Activated naive CD4-positive, alpha-beta T cell treated with anti-CD3 and anti-CD28 coated beads, Interleukin-2, amount 50 U/mL, for 24 hours (primary cell): ENCODE measurements around the gene SFMBT2.
"Not testable (repeated sequence)": the region's sequence is repeated elsewhere in the genome, so short reads cannot be mapped to it uniquely, and the experiment has no call there.

Experiments
- H3K27ac Mint-ChIP-seq: one replicate; pipeline ENCODE4 v1.8.0; 2021; ENCODE audit warnings: mild to moderate bottlenecking, mixed read lengths
- H3K27me3 Mint-ChIP-seq: one replicate; pipeline ENCODE4 v1.8.0; 2021; ENCODE audit warnings: mixed read lengths
- H3K36me3 Mint-ChIP-seq: one replicate; pipeline ENCODE4 v1.8.0; 2021; ENCODE audit warnings: mixed read lengths
- H3K4me1 Mint-ChIP-seq: one replicate; pipeline ENCODE4 v1.8.0; 2021; ENCODE audit warnings: mixed read lengths
- H3K4me3 Mint-ChIP-seq: one replicate; pipeline ENCODE4 v1.8.0; 2021; ENCODE audit warnings: mild to moderate bottlenecking, mixed read lengths
- H3K9me3 Mint-ChIP-seq: one replicate; pipeline ENCODE4 v1.8.0; 2021; ENCODE audit warnings: mixed read lengths

Gene SFMBT2

DNA sequence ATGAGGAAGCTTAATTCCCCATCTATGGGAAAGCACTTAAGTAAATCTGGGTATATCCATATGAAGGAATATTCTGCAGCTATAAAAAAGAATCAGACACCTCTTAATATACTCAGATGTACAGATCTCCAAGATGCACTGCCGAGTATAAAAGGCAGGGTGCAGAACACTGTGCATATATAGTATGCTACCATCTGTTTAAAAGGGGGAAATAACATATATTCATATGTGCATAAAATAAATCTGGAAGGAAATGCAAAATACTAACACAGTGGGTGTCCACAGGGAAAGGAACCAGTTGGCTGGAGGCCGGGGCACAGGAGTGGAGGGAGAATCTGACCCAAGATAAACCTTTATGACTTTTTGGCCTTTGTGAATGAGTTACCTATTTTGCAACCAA, 201.4 kb downstream of the SFMBT2 start:
- Mint-ChIP-seq H3K9me3 (no peaks in the 10 kb centered on the region), H3K27me3 (no peaks in the 10 kb centered on the region), H3K27ac (peak overlapping the region; percentile 59), H3K36me3 (peaks cover 37% of the 10 kb centered on the region), H3K4me1 (peaks cover 9% of the 10 kb centered on the region), H3K4me3 (no peak overlapping the region)

DNA sequence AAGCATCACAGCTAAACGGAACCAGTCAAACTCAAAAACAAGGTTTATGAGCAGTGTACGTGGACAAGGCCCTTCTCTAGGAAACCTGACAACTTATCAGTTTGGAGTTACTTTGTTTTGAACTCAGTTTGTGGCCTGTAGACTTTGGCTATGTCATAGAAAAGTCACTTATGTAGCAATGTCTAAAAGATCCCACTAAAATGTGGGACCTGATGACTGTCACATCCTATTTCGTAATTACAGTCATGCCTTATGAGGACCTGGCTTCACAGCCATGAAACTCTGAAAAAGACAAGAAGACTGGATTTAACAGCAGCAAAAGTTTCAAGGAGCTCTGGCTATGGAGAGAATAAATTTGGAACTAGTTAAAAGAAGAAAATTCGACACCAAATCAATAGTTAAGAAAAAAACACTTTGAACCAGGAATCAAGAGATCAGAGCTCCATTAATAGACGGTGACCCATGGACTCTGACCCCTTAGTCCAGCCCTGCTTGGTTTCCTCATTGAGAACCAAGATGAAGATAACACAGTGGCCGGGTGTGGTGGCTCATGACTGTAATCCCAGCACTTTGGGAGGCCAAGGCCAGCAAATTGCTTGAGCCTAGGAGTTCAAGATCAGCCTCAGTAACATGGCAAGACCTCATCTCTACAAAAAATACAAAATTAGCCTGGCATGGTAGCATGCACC, 204.3 kb downstream of the SFMBT2 start:
- peaks cover 28% of the 10 kb centered on the region for H3K36me3 Mint-ChIP-seq
- H3K27ac Mint-ChIP-seq, result peak overlapping the region; percentile 46
- no peak overlapping the region for H3K4me3 Mint-ChIP-seq
- peaks cover 9% of the 10 kb centered on the region for H3K4me1 Mint-ChIP-seq
- H3K9me3 Mint-ChIP-seq, result no peaks in the 10 kb centered on the region
- H3K27me3 Mint-ChIP-seq, result no peaks in the 10 kb centered on the region

DNA sequence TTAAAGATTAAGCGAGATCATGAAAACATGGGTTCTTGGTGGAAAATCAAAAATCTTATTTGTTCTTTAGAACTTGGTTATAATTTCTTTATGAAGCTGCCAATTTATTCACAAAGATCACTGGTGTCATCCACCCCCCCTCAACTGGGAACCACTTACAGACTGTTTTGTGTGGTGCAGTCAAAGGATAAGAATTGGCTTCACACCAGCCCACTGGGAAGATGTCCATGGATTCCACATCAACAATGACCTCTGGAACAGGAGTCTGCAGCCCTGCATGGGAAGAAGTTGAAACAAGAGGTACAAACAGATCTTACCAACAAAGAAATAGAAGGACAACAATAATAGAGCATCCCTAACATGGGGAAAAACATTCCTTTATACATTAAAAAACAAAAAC, 205.2 kb downstream of the SFMBT2 start:
- H3K9me3 Mint-ChIP-seq, result no peaks in the 10 kb centered on the region
- no peak overlapping the region for H3K4me3 Mint-ChIP-seq
- peaks cover 28% of the 10 kb centered on the region for H3K36me3 Mint-ChIP-seq
- peaks cover 9% of the 10 kb centered on the region for H3K4me1 Mint-ChIP-seq
- peak overlapping the region; percentile 82 for H3K27ac Mint-ChIP-seq
- H3K27me3 Mint-ChIP-seq, result no peaks in the 10 kb centered on the region

DNA sequence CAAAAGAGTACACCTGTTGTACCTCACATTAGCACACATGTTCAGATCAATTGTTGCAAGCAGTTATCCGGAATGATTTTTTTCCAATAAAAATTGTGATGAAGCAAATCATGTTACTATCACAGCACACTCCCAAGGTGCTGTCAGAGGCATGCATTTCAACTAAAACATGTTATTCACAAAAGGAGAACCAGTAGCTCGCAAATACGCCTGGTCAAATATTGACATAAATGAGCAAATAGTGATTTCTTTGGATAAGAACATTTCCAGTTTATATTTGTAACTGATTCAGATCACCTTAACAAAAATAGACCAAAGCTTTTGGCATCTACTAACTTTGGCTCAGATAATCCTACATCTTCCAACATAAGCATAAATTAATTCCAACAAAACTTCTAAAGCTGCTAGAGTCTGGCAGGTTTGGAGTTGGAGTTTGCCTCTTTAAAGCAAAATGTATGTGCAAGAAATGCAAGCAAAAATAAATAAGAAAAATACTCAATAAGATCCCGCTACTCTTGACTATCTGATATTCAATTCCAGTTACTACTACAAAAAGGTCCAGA, 208.0 kb downstream of the SFMBT2 start:
- H3K4me1 Mint-ChIP-seq, result peaks cover 14% of the 10 kb centered on the region
- peaks cover 23% of the 10 kb centered on the region for H3K36me3 Mint-ChIP-seq
- H3K9me3 Mint-ChIP-seq, result no peaks in the 10 kb centered on the region
- H3K27ac Mint-ChIP-seq, result no peak overlapping the region
- no peaks in the 10 kb centered on the region for H3K27me3 Mint-ChIP-seq
- H3K4me3 Mint-ChIP-seq, result no peak overlapping the region

DNA sequence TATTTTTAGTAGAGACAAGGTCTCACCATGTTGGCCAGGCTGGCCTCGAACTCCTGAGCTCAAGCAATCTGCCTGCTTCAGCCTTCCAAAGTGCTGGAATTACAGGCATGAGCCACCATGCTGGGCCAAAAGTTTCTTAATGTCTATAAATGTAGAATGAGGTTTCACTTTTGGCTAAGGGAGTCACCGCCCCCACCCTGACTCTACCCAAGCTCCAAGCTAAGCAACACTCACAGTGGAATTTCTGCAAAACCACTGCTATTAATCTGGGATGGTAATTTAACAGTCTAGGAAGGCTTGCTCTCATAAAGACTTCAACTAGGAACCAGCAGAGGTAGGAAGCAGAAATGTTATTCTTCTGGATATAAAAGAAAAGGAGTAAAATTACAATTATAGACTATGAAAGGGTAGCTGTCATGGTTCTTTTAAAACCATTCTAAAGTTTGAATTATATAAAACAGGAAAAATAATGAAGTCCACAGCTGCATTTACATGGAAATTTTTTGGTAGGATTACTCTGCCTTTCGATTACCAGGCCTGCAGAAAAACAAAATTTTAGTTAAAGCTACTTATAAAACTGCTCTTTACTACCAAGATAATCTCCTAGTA, 211.6 kb downstream of the SFMBT2 start:
- H3K4me1 Mint-ChIP-seq, result peaks cover 41% of the 10 kb centered on the region

DNA sequence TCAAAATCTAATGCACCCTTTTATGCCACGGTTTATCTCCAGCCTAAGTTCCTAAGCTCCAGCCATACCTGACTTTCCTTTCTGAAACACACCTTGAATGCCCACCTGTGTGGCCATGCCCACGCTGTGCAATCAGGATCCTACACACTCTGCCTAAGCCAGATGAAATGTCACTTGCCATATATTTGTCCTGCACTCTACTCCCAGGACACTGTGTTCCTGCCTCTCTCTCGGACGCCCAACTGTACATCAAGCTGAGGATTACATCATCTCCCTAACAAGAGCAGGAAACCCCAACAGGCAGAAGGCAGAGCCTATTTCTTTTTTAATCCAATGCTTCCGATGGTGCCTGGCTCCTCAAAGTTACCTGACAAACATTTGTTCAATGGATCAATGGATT, 214.6 kb downstream of the SFMBT2 start:
- Mint-ChIP-seq H3K9me3 (peaks cover 4% of the 10 kb centered on the region), H3K27ac (peak overlapping the region; percentile 20), H3K4me3 (no peak overlapping the region), H3K27me3 (no peaks in the 10 kb centered on the region), H3K4me1 (peaks cover 71% of the 10 kb centered on the region), H3K36me3 (peaks cover 41% of the 10 kb centered on the region)

More for the DNA sequence above, 211.6 kb downstream of the SFMBT2 start:
- Mint-ChIP-seq H3K27me3 (no peaks in the 10 kb centered on the region), H3K27ac (no peak overlapping the region), H3K9me3 (peaks cover 4% of the 10 kb centered on the region), H3K4me3 (no peak overlapping the region), H3K36me3 (peaks cover 40% of the 10 kb centered on the region)

DNA sequence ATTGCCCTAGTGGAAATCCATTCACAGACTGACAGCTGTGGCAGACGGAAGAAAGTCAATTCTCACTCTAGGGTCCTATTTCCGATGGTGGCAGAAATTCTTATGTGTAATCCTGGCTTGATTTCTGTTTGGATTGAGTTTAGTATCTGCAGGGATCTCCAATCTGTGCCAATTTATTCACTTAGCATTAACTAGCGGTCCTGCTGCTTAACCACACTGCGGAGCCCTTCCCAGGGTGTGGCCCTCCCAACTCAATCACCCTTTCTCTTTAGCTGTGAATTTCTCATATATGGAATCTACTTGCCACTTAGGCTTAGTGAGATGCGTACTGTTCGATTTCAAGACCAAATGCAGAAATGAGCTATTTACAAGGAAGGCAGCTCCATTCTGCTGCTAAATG, 215.7 kb downstream of the SFMBT2 start:
- Mint-ChIP-seq H3K4me3 (no peak overlapping the region), H3K4me1 (peaks cover 80% of the 10 kb centered on the region), H3K36me3 (peaks cover 45% of the 10 kb centered on the region), H3K27me3 (no peaks in the 10 kb centered on the region), H3K27ac (no peak overlapping the region), H3K9me3 (peaks cover 4% of the 10 kb centered on the region)

DNA sequence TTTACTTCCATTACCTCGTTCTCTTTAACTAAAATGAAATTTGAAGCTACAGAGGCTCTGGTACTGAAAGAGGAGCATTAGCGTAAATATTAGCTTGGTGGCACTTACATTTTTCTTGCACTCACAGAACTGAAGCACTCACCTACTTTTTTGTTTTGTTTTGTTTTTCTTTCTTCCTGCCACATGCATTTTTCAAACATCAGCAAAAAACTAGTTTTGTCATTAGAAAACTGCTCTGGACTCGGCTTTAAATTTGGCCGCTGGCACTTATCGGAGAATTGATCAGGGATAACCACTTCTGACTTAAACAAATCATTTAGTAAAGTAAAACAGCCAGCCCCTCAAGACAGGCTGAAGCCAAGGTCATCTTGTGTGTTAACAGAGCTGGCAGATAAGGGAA, 216.3 kb downstream of the SFMBT2 start:
- H3K27ac Mint-ChIP-seq, result no peak overlapping the region

DNA sequence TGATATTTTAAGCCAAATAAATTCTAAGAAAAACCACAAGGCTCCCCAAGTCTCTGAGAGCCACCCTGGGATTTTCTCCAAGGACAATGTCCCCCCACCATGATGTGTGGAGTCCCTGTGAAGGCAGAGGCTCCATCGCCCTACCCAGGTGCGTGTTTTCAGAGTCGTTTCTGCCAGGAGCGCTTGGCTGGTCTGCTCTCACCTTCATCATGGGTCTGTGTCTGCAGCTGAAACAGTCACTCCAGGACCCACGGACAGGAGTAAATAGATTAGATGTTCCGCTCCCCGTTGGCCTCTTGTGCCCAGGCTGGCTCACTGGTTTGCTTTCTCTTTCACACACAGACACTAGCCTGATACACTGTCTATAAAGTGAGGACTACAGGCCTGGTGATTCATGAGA, 217.5 kb downstream of the SFMBT2 start:
- H3K9me3 Mint-ChIP-seq, result peaks cover 4% of the 10 kb centered on the region
- H3K27ac Mint-ChIP-seq, result peak overlapping the region; percentile 90
- H3K36me3 Mint-ChIP-seq, result peaks cover 43% of the 10 kb centered on the region
- H3K4me3 Mint-ChIP-seq, result peak overlapping the region; percentile 73
- H3K4me1 Mint-ChIP-seq, result peaks cover 82% of the 10 kb centered on the region
- no peaks in the 10 kb centered on the region for H3K27me3 Mint-ChIP-seq

More for the DNA sequence above, 216.3 kb downstream of the SFMBT2 start:
- H3K9me3 Mint-ChIP-seq, result peaks cover 4% of the 10 kb centered on the region
- peaks cover 42% of the 10 kb centered on the region for H3K36me3 Mint-ChIP-seq
- peak overlapping the region; percentile 33 for H3K4me3 Mint-ChIP-seq
- H3K4me1 Mint-ChIP-seq, result peaks cover 78% of the 10 kb centered on the region
- no peaks in the 10 kb centered on the region for H3K27me3 Mint-ChIP-seq

DNA sequence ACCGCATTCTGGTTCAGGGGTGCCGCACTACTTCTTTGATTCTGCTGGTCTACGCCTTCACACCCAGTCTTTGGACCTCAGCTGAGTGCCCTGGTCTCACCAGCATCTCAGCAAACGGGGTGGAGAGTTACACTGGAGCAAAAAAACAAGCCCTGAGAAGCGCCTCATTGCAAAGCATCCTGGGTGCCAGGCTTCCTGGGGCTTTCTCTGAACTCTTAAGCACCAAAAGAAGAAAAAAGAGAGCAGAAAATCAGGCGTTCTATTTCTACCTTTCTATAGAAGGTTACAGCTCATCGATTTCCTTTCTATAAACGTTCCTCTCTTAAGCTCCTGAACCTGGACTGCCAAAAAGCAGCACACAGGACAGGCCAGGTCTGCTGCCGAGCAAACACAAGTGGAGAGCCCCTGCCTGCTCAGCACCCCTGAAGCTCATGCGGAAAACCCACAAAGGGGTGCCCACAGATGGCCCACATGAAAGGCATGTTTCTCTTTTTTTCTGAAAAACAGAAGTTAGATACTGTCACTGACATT, 217.9 kb downstream of the SFMBT2 start:
- Mint-ChIP-seq H3K4me1 (peaks cover 85% of the 10 kb centered on the region), H3K36me3 (peaks cover 42% of the 10 kb centered on the region), H3K27ac (peak overlapping the region; percentile 90), H3K9me3 (peaks cover 4% of the 10 kb centered on the region), H3K4me3 (peak overlapping the region; percentile 73), H3K27me3 (no peaks in the 10 kb centered on the region)

DNA sequence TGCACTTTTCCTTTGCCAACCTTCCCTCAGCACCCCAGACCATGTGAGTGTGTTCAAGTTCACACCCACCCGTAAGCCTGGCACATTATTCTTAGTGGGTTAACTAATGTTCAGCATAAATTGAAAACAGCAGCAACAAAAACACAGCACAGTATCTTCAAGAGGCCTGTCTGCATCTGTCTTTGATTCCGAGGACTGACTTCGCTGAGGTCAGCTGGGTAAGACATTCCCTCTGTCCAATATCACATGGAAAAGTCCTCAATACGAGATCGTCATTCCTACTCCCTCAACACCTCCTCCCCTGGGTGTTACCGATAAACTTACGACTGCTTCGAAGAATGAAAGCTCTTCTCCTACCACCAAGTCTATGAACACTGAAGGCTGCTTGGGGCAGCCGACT, 218.8 kb downstream of the SFMBT2 start:
- H3K9me3 Mint-ChIP-seq, result peaks cover 4% of the 10 kb centered on the region
- no peaks in the 10 kb centered on the region for H3K27me3 Mint-ChIP-seq
- H3K4me1 Mint-ChIP-seq, result peaks cover 90% of the 10 kb centered on the region
- peak overlapping the region; percentile 65 for H3K4me3 Mint-ChIP-seq
- H3K27ac Mint-ChIP-seq, result peak overlapping the region; percentile 90
- peaks cover 37% of the 10 kb centered on the region for H3K36me3 Mint-ChIP-seq

DNA sequence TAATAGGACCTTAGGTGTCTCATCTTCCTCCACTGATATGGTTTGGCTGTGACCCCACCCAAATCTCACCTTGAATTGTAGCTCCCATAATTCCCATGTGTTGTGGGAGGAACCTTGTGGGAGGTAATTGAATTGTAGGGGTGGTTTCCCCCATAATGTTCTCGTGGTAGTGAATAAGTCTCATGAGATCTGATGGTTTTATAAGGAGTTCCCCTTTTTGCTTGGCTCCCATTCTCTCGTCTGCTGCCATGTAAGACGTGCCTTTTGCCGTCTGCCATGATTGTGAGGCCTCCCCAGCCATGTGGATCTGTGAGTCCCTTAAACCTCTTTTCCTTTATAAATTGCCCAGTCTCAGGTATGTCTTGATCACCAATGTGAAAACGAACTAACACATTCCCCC, 220.1 kb downstream of the SFMBT2 start:
- not testable (repeated sequence) for H3K4me3 Mint-ChIP-seq, H3K9me3 Mint-ChIP-seq, H3K27me3 Mint-ChIP-seq
- Mint-ChIP-seq H3K4me1 (peaks cover 87% of the 10 kb centered on the region), H3K27ac (peak overlapping the region; percentile 93), H3K36me3 (peaks cover 28% of the 10 kb centered on the region)

DNA sequence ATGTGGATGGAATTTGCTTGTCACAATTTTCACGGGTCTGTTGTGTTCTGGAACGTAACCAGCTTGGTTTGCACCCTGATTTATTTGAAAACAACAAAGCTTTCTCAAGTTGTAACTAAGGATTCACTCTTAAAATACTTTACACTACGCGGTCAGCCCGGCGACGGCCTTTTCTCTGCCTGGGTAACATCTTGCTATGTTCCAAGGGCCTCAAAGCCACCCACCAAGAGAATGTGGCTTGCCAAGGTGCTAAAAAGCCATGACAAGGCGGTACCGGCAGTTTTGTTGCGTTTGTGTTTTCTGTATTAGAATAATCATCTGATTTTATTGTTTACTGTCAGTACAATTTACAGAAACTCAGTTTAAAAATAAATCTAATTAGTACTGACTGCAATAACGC, 220.9 kb downstream of the SFMBT2 start:
- Mint-ChIP-seq H3K36me3 (peaks cover 30% of the 10 kb centered on the region), H3K4me3 (no peak overlapping the region), H3K27ac (peak overlapping the region; percentile 25)

DNA sequence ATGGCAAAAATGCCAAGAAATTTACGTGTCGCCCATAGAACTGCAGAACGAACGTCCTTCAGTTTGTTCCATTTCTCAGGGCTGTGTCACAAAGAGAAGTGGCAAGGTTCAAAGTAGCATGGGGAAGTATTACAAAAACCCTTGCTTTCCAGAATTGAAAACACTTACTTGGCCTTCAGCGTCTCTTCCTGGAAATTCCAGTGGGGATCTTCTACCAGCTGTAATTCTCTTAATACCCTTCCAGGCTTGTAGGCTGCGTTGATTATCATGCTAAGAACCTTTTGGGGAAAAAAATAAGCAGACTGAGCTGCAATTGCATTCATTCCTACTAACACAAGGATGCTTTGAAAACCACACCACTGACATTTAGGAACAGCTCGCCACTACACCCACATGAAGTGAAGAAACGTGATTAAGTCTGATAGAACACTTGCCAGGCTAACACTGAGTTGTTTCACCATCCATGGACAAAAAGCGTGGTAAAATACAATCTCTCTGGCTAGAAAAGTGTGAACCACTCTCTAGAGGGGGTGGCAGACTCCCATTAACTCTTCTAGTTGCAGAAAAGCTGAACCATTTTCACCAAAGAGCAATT, 222.3 kb downstream of the SFMBT2 start:
- no peak overlapping the region for H3K4me3 Mint-ChIP-seq
- H3K4me1 Mint-ChIP-seq, result peaks cover 86% of the 10 kb centered on the region
- H3K27ac Mint-ChIP-seq, result no peak overlapping the region
- H3K27me3 Mint-ChIP-seq, result no peaks in the 10 kb centered on the region
- H3K36me3 Mint-ChIP-seq, result peaks cover 34% of the 10 kb centered on the region
- H3K9me3 Mint-ChIP-seq, result no peaks in the 10 kb centered on the region

More for the DNA sequence above, 220.9 kb downstream of the SFMBT2 start:
- no peaks in the 10 kb centered on the region for H3K9me3 Mint-ChIP-seq
- H3K4me1 Mint-ChIP-seq, result peaks cover 87% of the 10 kb centered on the region
- no peaks in the 10 kb centered on the region for H3K27me3 Mint-ChIP-seq

DNA sequence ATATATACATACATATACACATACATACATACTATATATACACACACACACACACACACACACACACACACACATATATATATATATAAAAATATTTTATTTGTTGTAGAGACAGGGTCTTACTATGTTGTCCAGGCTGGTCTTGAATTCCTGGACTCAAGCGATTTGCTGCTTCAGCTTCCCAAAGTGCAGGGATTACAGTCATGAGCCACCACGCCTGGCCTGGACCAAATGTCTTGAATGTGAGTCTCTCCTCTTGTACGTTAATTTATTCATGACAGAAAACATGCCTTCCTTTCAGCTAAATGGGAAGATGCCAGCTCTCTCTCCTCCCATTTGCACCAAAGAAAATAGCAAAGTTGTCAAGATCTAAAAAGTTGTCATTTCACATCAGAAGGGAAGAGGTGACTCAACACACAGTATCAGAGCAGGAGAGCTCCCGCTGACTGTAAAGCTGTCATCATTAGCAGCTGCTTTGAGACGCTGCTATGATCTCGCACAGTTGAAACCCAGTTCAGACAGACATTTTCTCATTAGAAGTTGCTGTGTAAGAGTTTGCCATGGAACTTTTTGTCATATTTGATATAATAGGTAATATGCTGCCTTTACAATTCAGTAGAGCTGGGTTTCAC, 224.3 kb downstream of the SFMBT2 start:
- Mint-ChIP-seq H3K27me3 (no peaks in the 10 kb centered on the region), H3K4me3 (no peak overlapping the region), H3K27ac (peak overlapping the region; percentile 64), H3K36me3 (peaks cover 39% of the 10 kb centered on the region), H3K4me1 (peaks cover 74% of the 10 kb centered on the region), H3K9me3 (no peaks in the 10 kb centered on the region)
